Activated T-cell treated with anti-CD3 and anti-CD28 coated beads for 1 hour (primary cell): ENCODE measurements around the gene PACSIN1.

Experiments
- DNase-seq: peaks from one replicate; pipeline ENCODE4 v3.0.0-alpha.2; 2020; ENCODE audit warnings: low read depth

The PACSIN1 gene

GRCh38 chr6:34544776-34545471, 79.0 kb downstream of the PACSIN1 start:
- DNase-seq = no peak

DNA sequence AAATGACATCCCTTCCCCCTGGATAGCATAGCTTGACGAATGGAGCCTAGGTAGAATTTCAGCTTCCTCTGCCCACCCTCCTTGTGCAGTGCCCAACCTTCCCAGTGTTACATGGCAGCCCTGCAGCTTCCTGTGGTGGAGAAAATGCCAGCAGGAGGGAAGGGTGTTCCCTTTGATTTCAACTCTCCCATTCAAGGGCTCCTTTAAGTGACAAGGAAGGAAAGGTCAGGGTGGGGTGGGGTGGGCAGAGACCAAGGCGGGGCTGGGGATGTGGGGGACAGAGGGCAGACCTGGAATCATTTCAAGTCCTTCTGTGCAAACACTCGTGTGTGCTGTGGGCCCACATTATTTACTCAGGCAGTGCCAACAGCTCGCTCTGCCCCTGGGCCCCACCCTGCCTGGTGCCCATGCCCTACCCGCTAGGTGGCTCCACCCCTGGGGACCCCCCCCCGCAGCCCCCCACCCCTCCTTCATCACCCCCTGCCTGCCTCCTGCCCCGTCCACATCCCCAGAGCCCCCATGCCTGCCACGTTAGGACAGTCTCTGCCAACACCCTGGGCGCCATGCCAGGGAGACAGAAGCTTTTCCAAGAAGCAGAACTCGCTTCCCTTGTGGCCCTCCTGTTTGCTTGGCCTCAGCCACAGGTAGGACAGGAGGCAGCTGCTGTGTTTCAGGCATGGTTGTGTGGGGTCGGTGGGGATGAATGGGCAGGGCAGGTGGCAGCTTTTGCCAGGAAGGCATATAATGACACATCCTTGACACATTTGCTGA, 80.9 kb downstream of the PACSIN1 start:
- no peak for DNase-seq

- no peak for DNase-seq
Measured at GRCh38 chr6:34547701-34548644, 82.1 kb downstream of the PACSIN1 start.

DNA sequence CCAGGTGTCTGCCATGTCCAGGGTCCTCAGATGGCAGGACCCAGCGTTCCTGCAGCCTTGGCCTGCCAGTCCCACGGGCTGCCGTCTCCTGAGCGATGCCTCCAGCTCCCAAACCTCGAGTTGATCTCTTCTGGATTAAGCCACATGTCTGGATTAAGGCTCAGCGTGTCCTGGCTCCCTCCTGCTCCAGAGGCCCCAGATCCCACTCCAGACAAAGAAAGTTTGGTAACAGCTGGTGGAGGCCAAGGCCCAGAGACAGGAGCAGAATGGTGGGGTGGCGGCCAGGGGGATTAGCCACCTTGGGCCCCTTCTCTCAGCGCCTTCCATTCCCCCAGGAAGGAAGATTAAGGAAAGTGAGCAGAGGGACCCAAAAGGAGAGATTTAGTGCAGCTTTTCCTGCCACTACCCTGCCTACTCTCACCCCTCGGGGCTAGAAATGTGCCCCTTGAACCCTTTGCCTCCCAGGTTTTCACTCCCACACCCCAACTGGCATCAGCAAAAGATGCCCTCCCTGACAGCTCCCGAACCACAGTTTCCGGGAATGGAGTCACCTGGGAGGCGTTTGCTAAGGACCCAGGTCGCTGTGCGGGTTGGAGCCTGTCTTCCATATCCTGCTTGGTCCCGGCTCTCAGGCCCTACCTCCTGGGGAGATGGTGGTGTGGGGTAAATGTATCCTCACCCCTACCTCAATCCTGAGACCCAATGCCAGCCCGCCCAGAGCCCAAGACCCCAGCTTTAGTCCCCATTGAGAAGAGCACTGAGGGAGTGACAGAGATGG, 83.3 kb downstream of the PACSIN1 start:
- no peak for DNase-seq

- no peak for DNase-seq
Measured at GRCh38 chr6:34549804-34550202, 83.9 kb downstream of the PACSIN1 start.

- no peak for DNase-seq
Measured at GRCh38 chr6:34551720-34552119, 85.8 kb downstream of the PACSIN1 start.

- no peak for DNase-seq
Measured at GRCh38 chr6:34552620-34553019, 86.7 kb downstream of the PACSIN1 start.

- no peak for DNase-seq
Measured at GRCh38 chr6:34553146-34553545, 87.3 kb downstream of the PACSIN1 start.

DNA sequence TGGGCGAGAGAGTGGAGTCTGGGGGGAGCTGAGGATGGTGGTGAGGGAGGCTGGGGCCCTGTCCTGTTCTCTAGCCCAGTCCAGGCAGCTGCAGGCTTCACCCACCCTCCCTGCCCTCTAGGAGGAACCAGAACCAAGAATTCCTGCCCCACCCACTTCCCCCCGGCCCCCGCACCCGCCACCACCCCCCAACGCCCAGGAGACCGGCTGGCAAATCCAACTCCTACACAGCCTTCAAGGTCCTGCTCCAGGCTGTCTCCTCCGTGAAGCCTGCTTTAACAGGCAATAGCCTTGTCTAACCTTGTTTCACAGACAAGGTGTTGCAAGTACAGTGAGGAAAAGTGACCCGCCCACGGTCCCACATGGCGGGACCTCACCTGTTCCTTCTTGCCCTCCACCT, 87.9 kb downstream of the PACSIN1 start:
- DNase-seq = no peak

DNA sequence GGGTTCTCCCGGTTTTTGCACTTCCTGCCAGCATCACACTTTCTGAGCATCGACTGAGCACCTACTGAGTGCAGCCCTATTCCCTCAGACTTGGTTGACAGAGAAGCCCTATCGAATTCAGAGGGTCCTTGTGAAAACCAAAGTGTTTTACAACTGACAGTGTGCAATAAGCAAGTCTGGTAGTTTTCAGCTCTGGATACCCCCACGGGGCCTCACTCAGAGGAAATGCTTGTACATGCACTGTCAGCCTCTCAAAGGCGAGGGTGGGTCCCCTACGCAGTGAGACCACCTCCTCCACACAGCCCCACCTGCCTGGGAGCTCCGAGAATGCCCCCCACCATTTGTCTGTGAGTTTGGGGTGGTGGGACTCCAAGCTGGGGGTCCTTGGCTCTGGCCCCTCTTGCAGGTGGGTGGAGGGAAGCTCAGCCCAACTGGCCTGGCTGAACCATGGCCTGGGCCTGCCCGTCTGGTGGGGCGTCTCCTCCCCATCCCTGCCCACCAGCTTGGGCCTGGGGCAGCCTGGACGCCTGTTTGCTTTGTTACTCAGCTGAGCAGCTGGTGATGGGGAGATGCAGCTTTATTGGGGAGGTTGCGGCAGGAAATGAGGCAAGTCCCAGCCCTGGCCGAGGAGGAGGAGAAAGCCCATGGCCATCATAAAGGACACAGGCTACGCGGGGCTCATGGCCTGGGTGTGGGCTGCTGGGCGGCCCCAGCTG, 88.6 kb downstream of the PACSIN1 start:
- no peak for DNase-seq

DNA sequence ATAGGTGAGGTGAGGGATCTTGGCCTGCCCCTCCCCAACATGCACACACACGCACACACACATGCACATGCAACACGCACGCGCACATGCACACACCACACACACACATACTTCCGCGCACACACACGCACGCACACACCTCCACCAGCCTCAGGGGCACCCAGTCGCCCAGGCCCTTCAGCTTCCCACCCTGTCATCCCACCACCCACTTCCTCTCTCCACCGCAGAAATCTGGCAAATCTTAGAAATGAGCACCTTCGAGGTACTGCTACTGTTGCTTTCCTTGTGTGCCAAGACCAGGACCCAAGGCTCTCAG, 89.1 kb downstream of the PACSIN1 start:
- DNase-seq = no peak

- DNase-seq = no peak
Measured at GRCh38 chr6:34555328-34555727, 89.5 kb downstream of the PACSIN1 start.

DNA sequence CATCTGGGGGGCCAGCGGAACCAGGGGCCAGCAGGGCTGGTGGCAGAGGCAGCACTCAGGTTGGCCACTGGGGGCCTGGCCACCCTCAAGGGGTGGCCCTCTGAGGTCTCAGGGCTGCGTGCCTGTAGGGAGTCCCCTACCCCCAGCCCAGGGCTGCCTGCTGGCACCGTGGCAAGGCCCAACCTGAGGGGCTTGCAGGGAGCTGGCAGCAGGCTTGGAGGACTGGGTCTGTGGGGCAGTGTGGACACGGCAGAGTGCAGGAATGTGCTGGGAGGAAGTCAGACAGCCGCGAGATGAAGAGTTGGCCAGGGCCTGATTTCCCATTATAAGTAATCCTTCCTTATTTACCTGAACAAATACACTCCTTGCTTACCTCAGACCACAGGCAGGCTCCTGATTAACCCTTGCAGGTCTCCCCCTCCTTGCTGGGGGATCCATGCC, 90.2 kb downstream of the PACSIN1 start, which contains the start of gene SPDEF:
SPDEF (minus strand) TSS at position 299 of the 441 bp plus-strand sequence. CDS start 11,874 bp downstream, outside the sequence.
- DNase-seq = no peak

GRCh38 chr6:34556493-34556892, 90.6 kb downstream of the PACSIN1 start:
- DNase-seq = no peak

GRCh38 chr6:34557228-34557627, 91.4 kb downstream of the PACSIN1 start:
- no peak for DNase-seq

- no peak for DNase-seq
Measured at GRCh38 chr6:34558172-34558714, 92.4 kb downstream of the PACSIN1 start.

DNA sequence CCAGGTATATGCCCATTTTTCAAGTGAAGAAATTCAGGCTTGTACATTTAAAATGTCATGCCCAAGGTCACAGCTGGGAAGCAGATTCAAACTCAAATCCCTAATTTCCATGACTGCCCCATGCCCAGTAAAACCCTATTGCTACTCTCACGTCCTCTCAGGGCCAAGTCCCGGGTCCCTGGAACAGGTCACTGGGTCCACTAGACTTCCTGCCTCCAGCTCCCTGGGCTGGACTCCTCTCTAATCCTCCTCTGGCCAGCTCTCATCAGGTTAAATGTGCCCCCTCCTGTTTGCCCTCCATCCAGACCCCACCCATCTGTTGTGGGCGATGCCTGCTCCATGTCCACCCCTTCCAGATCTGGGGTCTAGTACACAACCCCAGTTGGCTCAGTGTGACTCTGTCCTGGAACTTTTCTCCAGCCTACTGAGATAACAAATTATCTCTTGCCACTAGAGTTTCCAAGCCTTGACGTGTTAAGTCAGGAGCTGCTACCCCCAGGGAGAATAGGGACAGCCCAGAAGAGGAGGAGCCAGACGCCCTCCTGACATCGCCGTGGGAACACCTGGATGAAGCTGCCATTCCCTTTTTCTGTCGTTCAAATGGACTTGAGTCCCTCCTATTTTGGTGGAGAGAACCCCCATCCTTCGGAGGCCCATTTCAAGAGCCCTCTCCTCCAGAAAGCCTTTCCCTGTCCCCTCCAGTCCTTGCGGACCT, 93.9 kb downstream of the PACSIN1 start:
- no peak for DNase-seq

- DNase-seq = no peak
Measured at GRCh38 chr6:34560366-34561226, 94.7 kb downstream of the PACSIN1 start.

DNA sequence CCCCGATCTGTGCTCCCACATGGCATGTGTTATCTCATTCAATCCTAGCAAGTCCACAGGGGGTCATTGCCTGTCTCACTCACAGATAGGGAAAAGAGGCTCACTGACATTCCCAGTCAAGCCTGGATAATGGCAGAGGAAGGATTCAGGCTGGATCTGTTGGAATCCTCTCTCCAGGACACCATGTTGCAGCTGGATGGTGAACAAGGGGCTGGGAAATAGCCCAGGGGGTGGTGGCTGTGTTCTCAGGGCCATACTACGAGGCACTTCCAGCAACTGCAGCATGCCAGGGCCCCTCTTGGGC, 95.3 kb downstream of the PACSIN1 start:
- no peak for DNase-seq
